ENCODE measurements around the gene NGB. TPM values are rescaled to one million over a fixed set of nuclear protein-coding genes. Genes with fewer than 3 reads are reported as not detected.

NGB gene
- total and polyA plus RNA-seq, 2 donors (not counting 1 experiment from before 2014, with no cell fraction given): not detected

DNA sequence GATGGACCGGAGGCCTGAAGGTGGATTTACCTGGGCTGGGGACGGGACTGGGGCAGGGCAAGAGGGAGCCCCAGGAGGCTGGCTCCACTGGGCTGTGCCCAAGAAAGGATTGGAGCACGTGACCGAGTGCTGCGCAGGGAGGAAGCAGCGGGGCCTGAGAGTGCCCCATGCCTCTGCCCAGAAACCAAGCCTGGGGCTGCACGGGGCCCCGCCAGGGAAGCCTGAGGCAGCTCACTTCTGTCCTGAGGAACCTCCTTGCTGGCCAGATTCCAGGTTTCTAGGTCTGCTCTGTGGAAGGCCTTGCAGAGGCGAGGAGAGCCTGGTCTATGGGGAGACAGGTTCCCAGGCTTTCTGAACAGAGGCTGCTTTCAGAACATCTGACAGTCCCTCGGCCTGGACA lies 10.4 kb downstream of the NGB start:
- DNase-seq (ENCODE audit: low read depth in 2 of 2): no peak
- no peaks in the 10 kb centered on the region for H3K79me2 ChIP-seq (ENCODE audit: control insufficient read depth, insufficient read depth, low read length)
- H3K27me3 ChIP-seq (ENCODE audit: control insufficient read depth, insufficient read depth, low read length): peaks cover 4% of the 10 kb centered on the region
- no peaks in the 10 kb centered on the region for H3K9me3 ChIP-seq (ENCODE audit: control insufficient read depth, insufficient read depth, low read depth, low read length)
- no peaks in the 10 kb centered on the region for H4K20me1 ChIP-seq (ENCODE audit: control insufficient read depth, extremely low read depth, insufficient read depth, low read length)
- no peaks in the 10 kb centered on the region for H3K36me3 ChIP-seq (ENCODE audit: control insufficient read depth, insufficient read depth, low read length)
- no peak overlapping the region for H2AFZ ChIP-seq (ENCODE audit: low read length)
- TF ChIP-seq, protein P1, sequence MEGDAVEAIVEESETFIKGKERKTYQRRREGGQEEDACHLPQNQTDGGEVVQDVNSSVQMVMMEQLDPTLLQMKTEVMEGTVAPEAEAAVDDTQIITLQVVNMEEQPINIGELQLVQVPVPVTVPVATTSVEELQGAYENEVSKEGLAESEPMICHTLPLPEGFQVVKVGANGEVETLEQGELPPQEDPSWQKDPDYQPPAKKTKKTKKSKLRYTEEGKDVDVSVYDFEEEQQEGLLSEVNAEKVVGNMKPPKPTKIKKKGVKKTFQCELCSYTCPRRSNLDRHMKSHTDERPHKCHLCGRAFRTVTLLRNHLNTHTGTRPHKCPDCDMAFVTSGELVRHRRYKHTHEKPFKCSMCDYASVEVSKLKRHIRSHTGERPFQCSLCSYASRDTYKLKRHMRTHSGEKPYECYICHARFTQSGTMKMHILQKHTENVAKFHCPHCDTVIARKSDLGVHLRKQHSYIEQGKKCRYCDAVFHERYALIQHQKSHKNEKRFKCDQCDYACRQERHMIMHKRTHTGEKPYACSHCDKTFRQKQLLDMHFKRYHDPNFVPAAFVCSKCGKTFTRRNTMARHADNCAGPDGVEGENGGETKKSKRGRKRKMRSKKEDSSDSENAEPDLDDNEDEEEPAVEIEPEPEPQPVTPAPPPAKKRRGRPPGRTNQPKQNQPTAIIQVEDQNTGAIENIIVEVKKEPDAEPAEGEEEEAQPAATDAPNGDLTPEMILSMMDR (conservative IDR thresholded peaks at IDR 0.05 in 1 of 2, IDR thresholded peaks at IDR 0.05 in 1 of 2; ENCODE audit: low read depth in 1 of 2, low read length in 2 of 2): no peak
- TF ChIP-seq EZH2 (IDR thresholded peaks at IDR 0.05; ENCODE audit: low read length, missing control alignments): no peak
- H3K9ac ChIP-seq (ENCODE audit: insufficient read depth, low read length): no peak overlapping the region
- no peaks in the 10 kb centered on the region for H3K4me1 ChIP-seq (ENCODE audit: control insufficient read depth, extremely low read depth, insufficient read depth, low read length)
- H3K27ac ChIP-seq (ENCODE audit: insufficient read depth, low read length): no peak overlapping the region
- no peak overlapping the region for H3K4me2 ChIP-seq (ENCODE audit: extremely low read depth, insufficient read depth, low read length)
- no peak overlapping the region for H3K4me3 ChIP-seq (replicated peaks in 1 of 4; ENCODE audit: control extremely low read depth in 1 of 4, insufficient read depth in 1 of 4, low read depth in 3 of 4, low read length in 4 of 4)

DNA sequence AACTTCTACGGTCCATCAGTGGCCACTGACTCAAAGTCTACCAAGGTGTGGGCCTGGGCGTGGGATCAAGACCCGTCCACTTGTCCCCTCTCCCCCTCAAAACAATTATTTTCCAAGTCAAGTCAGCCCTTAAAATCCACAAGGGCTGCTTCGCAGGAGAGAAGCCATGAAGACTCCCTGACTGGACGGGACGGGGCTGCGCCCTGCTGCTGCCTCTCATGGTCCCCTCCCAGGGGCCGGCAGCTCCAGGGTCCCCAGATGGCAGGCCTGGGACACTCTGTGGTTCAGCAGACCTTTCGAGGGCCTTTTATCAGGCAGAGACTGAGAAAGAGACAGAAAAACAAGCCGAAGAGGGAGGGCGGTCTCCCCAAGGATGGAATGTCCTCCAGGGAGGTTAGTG lies 10.8 kb downstream of the NGB start:
- no peaks in the 10 kb centered on the region for H3K9me3 ChIP-seq (ENCODE audit: control insufficient read depth, insufficient read depth, low read depth, low read length)
- H3K79me2 ChIP-seq (ENCODE audit: control insufficient read depth, insufficient read depth, low read length): no peaks in the 10 kb centered on the region
- H2AFZ ChIP-seq (ENCODE audit: low read length): no peak overlapping the region
- H3K27ac ChIP-seq (ENCODE audit: insufficient read depth, low read length): no peak overlapping the region
- no peak for DNase-seq (ENCODE audit: low read depth in 2 of 2)
- TF ChIP-seq, protein P1 (conservative IDR thresholded peaks at IDR 0.05 in 1 of 2, IDR thresholded peaks at IDR 0.05 in 1 of 2; ENCODE audit: low read depth in 1 of 2, low read length in 2 of 2): no peak
- TF ChIP-seq EZH2 (IDR thresholded peaks at IDR 0.05; ENCODE audit: low read length, missing control alignments): no peak
- H4K20me1 ChIP-seq (ENCODE audit: control insufficient read depth, extremely low read depth, insufficient read depth, low read length): no peaks in the 10 kb centered on the region
- H3K9ac ChIP-seq (ENCODE audit: insufficient read depth, low read length): no peak overlapping the region
- H3K4me1 ChIP-seq (ENCODE audit: control insufficient read depth, extremely low read depth, insufficient read depth, low read length): no peaks in the 10 kb centered on the region
- peaks cover 4% of the 10 kb centered on the region for H3K27me3 ChIP-seq (ENCODE audit: control insufficient read depth, insufficient read depth, low read length)
- no peak overlapping the region for H3K4me2 ChIP-seq (ENCODE audit: extremely low read depth, insufficient read depth, low read length)
- no peak overlapping the region for H3K4me3 ChIP-seq (replicated peaks in 1 of 4; ENCODE audit: control extremely low read depth in 1 of 4, insufficient read depth in 1 of 4, low read depth in 3 of 4, low read length in 4 of 4)
- H3K36me3 ChIP-seq (ENCODE audit: control insufficient read depth, insufficient read depth, low read length): no peaks in the 10 kb centered on the region

DNA sequence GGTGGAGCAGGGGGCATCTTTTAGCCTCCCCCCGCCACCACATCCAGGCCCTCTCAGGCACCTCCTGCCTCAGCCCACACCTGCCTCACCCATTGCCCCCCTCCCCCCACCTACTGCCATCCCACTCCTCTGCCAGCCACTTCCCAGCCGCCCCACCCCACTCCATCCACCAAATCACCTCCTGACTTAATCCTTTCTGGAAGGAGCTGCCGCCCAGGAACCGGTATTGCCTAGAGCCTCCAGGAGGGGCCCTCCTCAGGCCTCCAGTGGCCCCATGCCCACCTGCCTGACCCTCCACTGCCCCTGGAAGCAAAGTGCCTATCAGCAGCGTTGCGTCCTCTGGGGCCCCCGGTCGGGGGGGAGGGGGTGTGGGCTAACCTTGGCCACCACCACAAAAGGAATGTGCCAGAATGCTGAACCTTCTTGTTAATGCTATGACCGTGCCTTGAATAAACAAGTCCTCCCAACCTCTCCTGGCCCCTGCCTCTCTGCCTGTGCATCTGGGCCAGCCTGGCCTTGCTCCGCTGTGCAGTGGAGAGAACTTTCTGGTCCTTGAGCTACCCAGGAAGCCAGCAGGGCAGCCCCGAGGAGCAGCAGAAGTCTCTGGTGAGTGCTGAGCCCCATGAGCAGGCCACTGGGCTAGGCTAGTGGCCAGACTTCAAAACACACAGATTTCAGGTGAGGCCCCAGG lies 11.8 kb downstream of the NGB start:
- DNase-seq (ENCODE audit: low read depth in 2 of 2): no peak
- no peaks in the 10 kb centered on the region for H3K4me1 ChIP-seq (ENCODE audit: control insufficient read depth, extremely low read depth, insufficient read depth, low read length)
- H2AFZ ChIP-seq (ENCODE audit: low read length): no peak overlapping the region
- H3K9ac ChIP-seq (ENCODE audit: insufficient read depth, low read length): no peak overlapping the region
- H3K36me3 ChIP-seq (ENCODE audit: control insufficient read depth, insufficient read depth, low read length): no peaks in the 10 kb centered on the region
- peaks cover 4% of the 10 kb centered on the region for H3K27me3 ChIP-seq (ENCODE audit: control insufficient read depth, insufficient read depth, low read length)
- H3K4me2 ChIP-seq (ENCODE audit: extremely low read depth, insufficient read depth, low read length): no peak overlapping the region
- TF ChIP-seq EZH2 (IDR thresholded peaks at IDR 0.05; ENCODE audit: low read length, missing control alignments): no peak
- TF ChIP-seq, protein P1 (conservative IDR thresholded peaks at IDR 0.05 in 1 of 2, IDR thresholded peaks at IDR 0.05 in 1 of 2; ENCODE audit: low read depth in 1 of 2, low read length in 2 of 2): no peak
- no peaks in the 10 kb centered on the region for H3K9me3 ChIP-seq (ENCODE audit: control insufficient read depth, insufficient read depth, low read depth, low read length)
- no peak overlapping the region for H3K27ac ChIP-seq (ENCODE audit: insufficient read depth, low read length)
- H3K4me3 ChIP-seq (replicated peaks in 1 of 4; ENCODE audit: control extremely low read depth in 1 of 4, insufficient read depth in 1 of 4, low read depth in 3 of 4, low read length in 4 of 4): no peak overlapping the region
- no peaks in the 10 kb centered on the region for H3K79me2 ChIP-seq (ENCODE audit: control insufficient read depth, insufficient read depth, low read length)
- no peaks in the 10 kb centered on the region for H4K20me1 ChIP-seq (ENCODE audit: control insufficient read depth, extremely low read depth, insufficient read depth, low read length)

All from fibroblast of lung (primary cell).